SIG-M5 (cell line): ENCODE results near the gene MPP3.
A peak's percentile ranks its signal among the peaks of the same experiment; 100 is the strongest.

Source experiments
- DNase-seq: peaks from one replicate; lab custom pipeline; 2025; lab: John Stamatoyannopoulos, UW

MPP3 gene

DNA sequence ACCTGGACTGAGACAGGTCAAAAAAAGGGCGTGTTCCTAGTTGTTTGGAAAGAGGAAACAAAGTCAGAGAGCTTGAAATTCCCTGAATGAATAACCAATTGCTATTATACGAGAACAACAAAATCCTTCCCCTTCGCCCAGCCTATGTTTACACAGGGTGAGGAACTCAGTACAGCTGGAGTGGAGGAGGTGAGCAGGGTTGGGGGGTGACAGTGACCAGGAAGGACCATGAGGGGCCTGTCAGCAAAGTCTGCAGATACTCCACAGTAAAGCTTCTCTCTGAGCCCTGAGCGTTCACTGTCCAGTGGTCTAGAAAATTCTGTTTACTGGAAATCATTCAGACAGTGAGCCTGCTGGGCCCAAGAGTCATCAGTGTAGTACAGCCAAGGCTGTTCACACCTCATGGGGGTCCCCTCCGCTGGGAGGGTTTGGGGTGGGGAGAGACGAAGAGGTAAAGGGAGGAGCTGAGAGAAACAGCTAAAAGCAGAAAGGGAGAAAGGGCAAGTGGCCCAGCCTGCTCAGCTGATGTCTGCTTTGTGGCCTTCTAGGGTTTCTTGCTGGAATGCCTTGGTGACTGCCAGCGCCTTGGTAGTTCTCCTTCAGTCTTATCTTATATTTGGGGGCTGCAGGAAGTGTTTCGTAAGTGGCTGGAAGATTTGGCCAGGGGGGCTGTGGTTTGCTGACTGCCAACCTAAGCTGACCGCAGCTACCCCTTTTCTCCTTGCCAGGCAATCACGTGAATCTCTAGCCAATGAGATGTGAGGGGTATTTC, 59.9 kb downstream of the MPP3 start:
- peak; percentile 90 for DNase-seq

DNA sequence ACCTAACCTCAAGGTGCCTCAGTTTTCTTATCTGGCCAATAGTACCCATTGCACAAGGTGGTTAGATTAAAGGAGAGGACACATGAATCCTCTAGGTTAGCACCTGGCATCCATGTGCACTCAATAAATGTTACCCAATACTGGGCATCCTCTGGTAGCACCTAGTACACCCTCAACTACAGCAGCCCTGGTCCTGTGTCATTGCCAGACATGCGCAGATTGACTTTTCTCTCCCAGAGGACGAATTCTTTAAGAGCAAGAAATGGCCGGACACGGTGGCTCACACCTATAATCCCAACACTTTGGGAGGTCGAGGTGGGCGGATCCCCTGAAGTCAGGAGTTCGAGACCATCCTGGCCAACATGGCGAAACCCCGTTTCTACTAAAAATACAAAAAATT, 61.5 kb downstream of the MPP3 start:
- DNase-seq, result no peak

DNA sequence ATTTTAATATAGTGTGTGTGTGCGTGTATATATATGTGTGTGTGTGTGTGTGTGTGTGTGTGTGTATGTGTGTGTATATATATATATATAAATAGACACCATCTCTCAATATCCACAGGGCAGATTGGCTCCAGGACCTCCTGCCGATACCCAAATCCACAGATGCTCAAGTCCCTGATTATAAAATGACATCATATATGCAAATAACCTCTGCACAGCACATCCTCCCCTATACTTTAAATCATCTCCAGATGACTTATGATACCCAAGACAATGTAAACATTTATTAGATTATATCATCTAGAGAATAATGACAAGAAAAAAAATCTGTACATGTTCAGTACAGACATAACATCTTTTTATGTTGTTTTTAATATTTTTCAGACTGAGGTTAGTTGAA, 62.0 kb downstream of the MPP3 start:
- no peak for DNase-seq

DNA sequence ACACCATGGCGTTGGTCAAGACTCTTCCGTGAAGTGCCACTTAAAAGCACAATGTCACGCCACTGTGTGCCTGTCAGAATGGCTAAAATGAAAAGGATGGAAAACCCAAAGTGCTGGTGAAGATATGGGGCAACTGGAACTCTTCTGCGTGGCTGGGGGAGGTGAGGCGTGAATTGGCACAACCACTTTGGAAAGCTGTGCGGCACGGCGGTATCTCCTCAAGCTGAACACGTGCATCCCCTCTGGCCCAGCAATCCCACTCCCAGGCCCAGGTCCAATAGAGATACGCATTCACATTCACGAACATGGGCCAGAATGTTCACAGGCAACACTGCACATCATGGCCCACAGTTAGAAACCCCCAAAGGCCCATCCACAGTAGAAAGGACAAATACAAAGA, 63.1 kb downstream of the MPP3 start:
- DNase-seq, result no peak

DNA sequence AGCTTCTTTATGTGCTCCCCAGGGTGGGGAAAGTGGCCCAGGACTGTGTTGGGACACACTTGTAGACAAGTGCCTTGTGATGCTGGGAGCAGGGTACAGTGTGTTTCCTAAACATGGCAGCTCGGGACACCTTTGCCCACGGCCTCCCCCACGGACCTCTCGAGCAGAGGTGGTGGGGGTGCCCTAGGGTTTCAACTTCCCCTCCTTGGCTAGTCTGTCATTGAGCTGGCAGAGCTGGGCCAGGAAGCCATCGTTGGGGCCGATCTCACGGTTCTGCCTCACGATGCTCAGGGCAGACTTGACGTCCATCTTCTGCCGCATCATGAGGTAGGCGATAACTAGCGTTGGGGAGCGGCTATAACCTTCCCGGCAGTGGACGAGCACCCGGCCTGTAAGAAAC, 63.5 kb downstream of the MPP3 start:
- DNase-seq, result no peak

DNA sequence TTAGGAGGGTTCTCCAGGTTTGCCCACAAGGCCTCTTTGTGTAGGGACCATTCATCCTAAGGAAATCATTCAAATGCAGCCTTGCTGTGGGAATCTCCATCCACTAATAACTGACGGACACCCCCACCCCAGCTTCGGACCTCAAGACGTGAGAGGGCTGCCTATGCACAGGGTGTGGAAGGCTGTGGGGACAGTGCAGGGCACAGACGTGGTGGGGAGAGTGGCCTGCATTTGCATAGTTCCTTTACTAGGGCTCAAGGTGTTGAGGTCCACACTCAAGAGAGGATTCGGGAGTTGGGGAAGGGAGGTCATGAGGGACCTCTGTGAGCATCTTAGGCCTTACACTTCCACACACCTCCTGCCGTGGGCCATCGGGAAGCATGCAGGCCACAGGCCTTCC, 64.0 kb downstream of the MPP3 start:
- DNase-seq, result no peak

DNA sequence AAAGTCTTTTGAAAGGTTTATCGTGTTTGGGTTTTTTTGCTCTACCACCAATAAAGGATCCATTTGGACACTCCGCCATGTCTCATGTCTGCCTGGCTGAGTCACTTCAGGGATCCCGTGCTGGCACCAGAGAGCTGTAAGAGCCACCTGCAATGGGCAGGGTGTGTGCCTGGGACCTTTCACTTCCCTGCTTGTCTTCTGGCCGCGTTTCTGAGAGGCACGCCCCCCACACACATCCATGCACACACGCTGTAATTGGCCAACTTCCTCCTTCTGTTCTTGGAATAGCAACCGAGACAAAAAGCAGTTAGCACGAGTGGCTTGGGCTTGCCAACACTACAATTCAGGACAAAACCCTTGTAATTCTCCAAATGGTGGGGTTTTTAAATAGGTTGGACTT, 64.6 kb downstream of the MPP3 start:
- peak; percentile 83 for DNase-seq

DNA sequence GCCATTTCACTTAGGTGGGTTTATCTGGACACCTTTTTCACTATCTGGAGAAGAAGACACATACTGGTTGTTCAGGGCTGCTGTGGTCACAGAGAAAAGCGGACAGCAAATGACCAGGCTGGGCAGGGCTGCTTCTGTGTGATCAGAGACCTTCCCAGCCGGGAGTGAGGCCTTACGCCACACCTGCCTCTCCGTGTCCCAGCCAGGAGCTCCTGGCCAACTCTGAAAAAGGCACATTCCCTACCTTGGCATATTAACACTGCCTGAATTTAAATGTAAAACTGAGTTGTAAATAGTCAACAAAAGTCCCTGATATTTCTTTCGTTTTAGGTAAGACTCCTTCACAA, 65.3 kb downstream of the MPP3 start:
- DNase-seq, result no peak

DNA sequence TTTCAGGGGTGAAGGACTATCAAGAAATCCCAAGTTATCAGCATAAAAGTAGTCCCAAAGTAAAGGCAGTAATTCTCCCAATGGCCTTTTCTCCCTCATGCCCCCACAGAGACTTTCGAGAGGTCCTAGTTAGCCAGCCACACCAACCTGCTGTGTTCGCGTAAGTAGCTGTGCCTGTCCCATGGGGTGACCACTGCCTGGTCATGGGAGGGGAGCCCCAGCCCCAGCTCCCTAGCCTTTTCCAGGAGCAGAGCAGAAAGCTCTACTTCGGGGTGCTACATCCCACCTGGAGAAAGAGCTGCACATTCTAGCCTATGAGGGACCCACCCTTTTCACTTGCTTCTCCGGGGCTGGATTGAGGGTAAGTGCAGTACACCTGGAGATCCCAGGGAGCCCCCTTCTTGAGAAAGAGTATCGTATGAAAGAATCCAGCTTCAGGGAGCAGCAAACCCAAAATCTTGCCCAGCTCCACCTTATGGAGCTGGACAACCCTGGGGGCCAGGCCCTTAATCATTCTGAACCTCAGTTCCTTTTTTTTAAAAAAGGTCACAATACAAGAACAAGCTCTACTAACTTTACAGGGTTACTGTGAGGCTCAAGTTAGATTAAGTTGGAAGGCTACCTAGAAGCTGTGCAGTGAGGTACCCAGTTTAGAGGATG, 65.8 kb downstream of the MPP3 start:
- no peak for DNase-seq

DNA sequence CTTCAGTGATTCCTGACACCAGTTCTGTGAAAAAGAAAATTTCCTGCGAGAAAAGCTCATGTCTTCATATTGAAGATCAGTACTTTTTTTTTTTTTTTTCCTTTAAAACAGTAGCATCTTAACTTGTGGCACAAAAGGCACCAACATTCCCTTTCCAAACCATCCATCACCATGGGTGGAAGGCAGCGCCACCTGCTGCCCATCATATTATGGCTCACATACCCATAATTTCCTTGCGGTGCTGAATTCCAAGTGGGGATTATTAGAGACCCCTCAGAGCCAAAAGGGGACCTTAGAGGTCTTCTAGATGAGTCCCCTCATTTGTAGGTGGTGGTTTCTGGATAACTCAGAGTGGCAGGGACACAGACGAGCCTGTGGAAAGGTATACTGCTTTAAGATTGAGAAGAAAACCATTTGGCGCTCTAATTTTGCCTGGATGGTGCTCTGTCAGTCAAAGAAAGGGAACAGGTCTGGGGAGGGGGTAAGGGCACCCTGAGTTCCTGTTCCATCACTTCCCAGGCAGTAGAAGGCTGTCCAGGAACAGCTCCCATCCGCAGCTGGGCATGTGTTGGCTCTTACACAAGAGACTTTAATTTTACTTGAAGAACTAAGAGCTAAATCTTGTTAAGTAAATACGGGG, 66.4 kb downstream of the MPP3 start:
- no peak for DNase-seq

DNA sequence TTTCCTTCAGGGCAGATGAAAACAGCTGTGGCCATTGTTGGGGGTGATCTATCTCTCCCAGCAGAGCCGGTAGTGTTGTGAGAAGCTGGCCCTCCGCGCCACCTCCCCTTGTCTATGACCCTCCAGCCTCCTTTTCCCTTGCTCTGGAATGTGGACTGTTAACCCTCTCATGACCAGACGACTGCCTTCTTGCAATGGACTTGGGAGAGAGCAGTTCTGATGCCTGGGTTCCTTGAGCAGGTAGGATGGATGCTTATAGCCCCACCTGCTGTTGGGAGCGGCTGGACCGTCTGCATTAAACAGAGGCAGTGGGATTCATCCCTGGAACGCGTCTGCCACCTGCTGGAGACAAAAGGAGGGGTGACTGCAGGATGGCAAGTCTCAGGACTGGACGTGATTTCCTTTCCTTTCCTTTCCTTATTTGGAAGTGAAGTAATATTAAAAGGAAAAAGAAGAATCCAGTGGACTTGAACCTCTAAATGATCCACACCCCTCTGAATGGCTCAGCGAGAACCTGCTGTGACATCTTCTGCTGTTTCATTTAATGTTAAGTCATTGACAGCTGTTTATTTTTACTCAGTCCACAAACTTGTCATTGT, 72.6 kb downstream of the MPP3 start:
- no peak for DNase-seq

DNA sequence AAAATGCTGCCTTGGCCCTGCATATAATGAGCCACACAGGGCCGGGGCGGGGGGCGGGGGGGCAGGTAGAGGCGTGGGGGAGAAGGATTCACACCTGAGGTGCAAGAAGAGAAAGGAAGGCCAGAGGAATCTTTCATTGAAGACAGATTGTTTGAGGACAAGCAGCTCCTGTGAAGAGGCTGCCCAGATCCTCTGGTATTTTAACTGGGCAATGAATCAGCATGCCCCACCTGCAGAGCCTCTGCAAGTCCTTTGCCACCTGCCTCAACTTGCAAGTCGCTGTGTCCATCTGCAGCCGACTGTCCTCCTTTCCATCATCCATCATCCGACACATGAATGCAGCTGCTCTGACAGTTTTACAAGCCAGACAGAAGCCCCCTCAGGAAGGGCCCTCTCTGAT, 73.1 kb downstream of the MPP3 start:
- no peak for DNase-seq

DNA sequence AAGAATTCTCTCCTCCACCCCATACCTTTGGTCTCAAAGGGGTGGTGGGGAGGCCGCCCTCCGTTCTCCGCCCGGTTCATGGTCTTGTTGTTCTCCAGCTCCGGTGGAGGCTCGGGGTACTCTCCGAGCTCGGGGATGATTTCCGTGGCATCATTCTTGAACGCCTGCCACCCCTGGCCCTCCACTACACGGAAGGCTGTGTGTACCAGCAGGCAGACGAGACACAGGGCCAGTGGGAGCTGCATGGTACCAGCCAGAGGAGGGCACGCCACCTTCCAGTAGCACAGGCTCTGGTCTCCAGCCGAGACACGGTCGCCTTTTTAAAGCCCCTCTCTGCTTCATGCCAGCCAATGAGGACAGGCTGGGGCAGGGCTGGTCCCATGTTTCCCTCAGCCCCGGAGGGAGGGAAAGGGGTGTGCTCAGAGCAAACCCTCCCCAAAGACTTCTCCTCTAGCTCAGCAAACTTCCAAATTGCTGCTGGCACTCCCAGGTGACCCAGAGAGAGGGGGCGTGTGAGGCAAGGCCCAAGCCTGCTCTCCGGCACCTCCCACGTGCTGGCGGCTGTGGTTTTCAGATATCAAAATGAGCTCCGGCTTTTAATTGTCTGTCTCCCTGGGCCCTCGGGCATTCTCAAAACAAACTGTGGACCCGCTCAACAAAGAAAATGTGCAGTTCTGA, 74.3 kb downstream of the MPP3 start, which contains the start of gene SOST:
TSS of gene SOST (minus strand) at position 295 of the 678 bp plus-strand sequence. CDS start at position 245, 50 bp downstream.
- DNase-seq, result no peak

DNA sequence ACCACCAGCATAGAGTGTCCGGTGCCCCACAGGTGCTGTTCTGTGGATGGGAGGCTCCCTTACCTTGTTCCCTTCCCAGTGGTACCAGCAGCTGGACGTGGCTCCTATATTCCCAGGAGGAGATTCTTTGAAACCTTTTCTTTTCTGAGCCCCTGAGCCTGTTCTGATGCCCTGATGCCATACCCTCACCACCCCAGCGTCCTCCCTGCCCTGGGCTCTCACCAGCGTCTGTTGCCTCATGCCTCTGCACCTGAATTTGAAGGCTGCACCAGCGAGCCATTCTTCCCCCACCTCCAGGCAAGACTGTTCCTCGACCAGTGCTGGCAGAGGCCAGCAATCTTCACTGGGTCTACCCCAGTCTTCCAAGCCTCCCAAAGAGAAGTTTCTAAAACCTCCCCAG, 74.9 kb downstream of the MPP3 start:
- DNase-seq, result no peak

DNA sequence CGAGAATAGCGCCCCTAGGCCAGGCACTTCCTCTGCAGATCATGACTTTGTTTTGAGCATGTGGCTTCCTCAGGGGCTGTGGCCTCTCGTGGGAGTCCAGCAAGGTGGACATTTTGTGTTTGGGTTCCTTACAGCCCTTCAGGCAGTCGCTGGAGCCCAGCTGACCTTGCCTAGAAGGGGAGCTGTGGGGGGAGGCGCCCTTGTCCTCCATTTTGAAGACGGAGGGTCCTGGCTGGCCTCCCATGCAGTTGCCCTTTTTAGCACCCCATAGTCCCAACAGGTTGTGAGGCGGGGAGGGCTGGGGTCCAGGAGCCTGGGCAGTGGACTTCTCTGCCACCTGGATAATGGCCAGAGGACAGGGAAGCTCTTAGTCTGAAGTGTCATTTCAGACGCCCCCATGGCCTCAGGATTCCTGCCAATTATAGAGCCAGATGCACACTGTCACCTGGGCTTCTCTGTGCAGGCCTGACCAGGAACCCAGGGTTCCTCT, 75.7 kb downstream of the MPP3 start:
- no peak for DNase-seq

DNA sequence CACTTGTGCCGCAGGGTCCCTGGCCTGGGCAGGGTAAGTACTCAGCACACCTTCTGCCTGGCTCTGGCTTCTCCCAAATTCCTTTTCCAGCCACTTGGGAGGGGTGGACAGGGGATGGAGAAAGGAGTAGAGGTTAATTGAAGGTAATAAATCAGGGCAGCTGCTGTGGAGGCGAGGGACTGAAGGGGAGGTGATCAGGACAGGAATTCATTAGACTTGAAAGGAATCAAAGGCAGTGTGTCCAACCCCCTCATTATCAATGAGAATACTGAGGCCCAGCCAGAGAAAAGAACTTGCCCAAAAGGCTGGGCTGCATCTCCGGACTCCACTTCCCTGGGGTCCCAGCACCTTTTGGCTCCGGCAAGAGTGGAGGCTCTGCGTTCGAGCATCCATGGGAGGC, 76.7 kb downstream of the MPP3 start:
- no peak for DNase-seq

DNA sequence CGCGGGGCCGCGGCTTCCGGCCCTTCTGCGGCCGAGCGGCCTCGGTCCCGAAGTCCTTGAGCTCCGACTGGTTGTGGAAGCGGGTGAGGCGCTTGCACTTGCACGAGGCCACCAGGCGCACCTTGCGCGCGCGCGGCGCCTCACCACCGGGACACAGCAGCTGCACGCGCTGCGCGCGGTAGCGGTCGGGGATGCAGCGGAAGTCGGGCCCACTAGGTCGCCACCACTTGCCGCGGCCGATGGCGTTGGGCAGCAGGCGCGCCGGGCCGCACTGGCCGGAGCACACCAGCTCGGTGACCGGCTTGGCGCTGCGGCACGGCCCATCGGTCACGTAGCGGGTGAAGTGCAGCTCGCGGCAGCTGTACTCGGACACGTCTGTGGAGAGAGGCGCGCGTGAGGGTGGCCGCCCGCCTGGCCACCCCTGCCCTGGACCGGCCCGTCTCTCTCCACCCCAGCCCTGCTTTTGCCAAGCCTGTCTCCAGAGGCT, 77.5 kb downstream of the MPP3 start:
- no peak for DNase-seq

DNA sequence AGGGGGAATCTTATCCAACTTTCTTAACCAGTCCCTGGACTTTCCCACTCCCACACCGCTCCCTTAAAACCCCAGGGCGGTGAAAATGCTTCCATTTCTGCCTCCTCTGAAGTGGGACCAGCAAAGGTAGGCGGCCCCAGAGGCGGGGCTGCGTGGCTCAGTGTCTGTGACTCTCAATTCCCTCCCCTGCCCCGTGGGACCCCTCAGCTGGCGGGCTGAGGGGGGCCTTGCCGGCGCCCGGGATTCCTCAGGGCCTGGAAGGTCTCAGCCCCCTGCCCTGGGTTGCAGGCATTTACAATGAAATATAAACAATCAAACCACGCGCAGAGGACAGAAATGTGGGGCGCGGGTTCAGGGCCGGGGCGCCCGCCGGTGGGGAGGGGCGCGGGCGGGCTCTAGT, 78.0 kb downstream of the MPP3 start:
- no peak for DNase-seq

DNA sequence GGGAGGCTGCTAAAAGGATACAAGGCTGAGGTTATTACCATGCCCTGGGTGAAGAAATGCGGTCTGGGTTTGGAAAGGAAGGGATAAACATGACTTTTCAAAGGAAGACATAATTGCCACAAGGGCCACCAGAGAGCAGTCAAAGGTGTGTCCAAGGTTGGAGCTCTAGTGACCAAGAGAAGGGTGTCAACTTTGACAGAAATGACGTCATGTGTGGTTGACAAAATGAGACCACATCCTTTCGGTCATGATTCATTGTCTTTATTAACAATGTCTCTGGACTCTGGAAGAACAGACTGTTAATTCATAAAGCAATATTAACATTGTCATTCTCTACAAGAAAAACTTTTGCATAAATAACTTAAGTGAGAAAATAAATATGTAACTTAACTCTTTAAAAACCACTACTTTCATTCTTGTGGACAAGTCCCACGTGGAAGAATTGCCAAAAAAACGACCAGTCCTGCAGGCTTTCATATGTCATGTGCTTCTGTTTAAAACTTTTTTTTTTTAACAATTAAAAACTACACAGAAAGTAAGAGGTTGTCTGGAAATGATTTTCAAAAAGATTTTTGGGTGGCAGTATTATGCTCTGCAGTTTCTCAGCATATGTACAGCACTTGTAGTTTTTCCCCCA, 79.3 kb downstream of the MPP3 start:
- no peak for DNase-seq
